Esophagus muscularis mucosa (tissue), 4 donors: ENCODE data around the gene POLK.

Source experiments
- EP300 ChIP-seq: sonication (generic); formaldehyde crosslinking; IDR thresholded peaks from one replicate; pipeline ENCODE4 v1.6.1; 2017; ENCODE audit warnings: antibody characterized with exemption
- POLR2A ChIP-seq: fragments of 450-650 bp; IDR thresholded peaks from one replicate; pipeline ENCODE4 v1.6.1; 2017; ENCODE audit warnings: antibody characterized with exemption, moderate library complexity, mild to moderate bottlenecking, low read depth
- POLR2AphosphoS5 ChIP-seq, 2 donors: sonication (generic); formaldehyde crosslinking; IDR thresholded peaks; one replicate each; pipeline ENCODE4 v1.6.1; 2017; ENCODE audit warnings: antibody characterized with exemption in 2 of 2
- TF ChIP-seq, protein P1 (sequence below), 3 experiments: fragments of 200-600 bp in 2 of 3; fragments of 450-650 bp in 1 of 3; sonication (generic) in 2 of 3; IDR thresholded peaks; one replicate each; pipeline ENCODE4 v1.5.1; 2017 to 2019; ENCODE audit warnings: antibody characterized with exemption in 3 of 3, mild to moderate bottlenecking in 2 of 3, moderate library complexity in 1 of 3

DNA sequence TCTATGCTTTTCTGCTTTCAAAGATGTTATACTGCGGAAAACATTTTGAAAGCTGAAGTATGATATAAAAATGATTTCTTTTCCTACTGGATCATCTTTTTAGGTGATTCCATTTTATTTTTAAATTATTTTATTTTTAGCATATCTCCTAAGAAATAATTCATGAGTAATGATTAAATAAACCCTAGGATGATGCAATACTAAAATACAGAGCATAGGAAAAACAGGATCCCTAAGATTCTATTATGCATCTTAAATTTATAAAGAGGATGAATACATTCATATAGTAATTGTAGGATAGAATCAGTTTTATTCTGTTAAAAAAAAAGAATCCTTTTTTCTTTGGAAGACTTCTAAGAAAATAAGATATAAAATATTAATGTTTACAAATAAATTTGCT is 10.9 kb downstream of the POLK start:
- TF ChIP-seq, protein P1, sequence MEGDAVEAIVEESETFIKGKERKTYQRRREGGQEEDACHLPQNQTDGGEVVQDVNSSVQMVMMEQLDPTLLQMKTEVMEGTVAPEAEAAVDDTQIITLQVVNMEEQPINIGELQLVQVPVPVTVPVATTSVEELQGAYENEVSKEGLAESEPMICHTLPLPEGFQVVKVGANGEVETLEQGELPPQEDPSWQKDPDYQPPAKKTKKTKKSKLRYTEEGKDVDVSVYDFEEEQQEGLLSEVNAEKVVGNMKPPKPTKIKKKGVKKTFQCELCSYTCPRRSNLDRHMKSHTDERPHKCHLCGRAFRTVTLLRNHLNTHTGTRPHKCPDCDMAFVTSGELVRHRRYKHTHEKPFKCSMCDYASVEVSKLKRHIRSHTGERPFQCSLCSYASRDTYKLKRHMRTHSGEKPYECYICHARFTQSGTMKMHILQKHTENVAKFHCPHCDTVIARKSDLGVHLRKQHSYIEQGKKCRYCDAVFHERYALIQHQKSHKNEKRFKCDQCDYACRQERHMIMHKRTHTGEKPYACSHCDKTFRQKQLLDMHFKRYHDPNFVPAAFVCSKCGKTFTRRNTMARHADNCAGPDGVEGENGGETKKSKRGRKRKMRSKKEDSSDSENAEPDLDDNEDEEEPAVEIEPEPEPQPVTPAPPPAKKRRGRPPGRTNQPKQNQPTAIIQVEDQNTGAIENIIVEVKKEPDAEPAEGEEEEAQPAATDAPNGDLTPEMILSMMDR (IDR thresholded peaks at IDR 0.05), result no peak
- TF ChIP-seq POLR2A (no peak), EP300 (no peak), POLR2AphosphoS5 (IDR thresholded peaks at IDR 0.05) (no peak)
